ENCODE data around the gene ATP6V0A1.
"Not testable (repeated sequence)": the region's sequence is repeated elsewhere in the genome, so short reads cannot be mapped to it uniquely, and the experiment has no call there.

The ATP6V0A1 gene

DNA sequence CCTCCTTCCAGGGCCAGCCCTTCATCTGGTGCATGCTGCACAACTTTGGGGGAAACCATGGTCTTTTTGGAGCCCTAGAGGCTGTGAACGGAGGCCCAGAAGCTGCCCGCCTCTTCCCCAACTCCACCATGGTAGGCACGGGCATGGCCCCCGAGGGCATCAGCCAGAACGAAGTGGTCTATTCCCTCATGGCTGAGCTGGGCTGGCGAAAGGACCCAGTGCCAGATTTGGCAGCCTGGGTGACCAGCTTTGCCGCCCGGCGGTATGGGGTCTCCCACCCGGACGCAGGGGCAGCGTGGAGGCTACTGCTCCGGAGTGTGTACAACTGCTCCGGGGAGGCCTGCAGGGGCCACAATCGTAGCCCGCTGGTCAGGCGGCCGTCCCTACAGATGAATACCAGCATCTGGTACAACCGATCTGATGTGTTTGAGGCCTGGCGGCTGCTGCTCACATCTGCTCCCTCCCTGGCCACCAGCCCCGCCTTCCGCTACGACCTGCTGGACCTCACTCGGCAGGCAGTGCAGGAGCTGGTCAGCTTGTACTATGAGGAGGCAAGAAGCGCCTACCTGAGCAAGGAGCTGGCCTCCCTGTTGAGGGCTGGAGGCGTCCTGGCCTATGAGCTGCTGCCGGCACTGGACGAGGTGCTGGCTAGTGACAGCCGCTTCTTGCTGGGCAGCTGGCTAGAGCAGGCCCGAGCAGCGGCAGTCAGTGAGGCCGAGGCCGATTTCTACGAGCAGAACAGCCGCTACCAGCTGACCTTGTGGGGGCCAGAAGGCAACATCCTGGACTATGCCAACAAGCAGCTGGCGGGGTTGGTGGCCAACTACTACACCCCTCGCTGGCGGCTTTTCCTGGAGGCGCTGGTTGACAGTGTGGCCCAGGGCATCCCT, 84.8 kb downstream of the ATP6V0A1 start:
- DNase-seq: no peak

- DNase-seq: no peak
Measured at GRCh38 chr17:42544874-42545283, 86.2 kb downstream of the ATP6V0A1 start.

DNA sequence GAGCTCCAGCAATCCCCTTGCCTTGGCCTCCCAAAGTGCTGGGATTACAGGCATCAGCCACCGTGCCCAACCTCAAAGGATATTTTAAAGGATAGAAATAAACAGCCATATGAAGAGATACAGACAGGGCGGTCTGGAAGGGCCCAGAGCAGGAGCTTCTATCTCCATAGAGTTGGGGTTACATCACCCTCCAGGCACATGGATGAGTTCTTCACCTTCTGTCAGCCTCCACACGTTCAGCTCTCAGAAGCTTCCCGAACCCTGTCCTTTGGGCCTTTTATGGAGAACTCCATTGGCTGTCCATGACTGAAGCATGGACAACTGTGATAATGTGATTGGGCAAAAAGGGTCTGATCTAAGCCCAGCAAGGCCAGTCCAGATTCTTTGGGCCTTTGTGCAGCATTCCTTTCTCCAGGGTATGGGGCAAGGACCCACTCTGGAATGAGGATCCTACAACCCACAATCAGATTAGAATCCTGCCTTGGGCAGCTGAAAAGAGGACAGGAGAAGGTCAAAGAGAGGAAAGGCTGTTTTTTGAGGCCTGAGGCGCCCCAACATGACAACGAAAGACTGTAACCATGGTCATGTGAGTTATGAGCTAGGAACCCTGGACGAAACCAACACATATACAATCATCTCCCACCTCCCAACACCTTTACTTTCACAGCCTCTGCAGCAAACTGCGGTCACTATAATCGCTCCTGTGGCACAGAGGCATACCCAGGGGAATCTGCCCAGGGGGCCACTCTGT, 87.3 kb downstream of the ATP6V0A1 start:
- DNase-seq: not testable (repeated sequence)

DNA sequence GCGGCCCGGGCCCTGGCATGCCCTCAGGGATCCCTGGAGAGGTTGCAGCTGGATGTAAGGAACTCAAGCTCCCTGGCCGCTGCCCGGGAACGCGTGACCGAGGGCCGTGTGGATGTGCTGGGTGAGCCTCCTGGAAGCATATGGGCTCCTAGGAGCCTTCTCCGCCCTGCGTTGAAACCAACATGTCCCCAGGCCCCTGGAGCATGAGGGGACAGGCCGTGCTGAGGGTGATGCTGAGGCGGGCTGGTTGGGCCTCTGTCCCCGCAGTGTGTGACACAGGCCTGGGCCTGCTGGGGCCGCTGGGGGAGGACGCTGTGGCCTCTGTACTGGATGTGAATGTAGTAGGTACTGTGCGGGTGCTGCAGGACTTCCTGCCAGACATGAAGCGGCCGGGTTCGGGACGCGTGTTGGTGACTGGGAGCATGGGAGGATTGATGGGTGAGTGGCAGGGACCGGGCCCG, 88.4 kb downstream of the ATP6V0A1 start:
- no peak for DNase-seq

- DNase-seq: no peak
Measured at GRCh38 chr17:42547698-42548069, 89.0 kb downstream of the ATP6V0A1 start.

DNA sequence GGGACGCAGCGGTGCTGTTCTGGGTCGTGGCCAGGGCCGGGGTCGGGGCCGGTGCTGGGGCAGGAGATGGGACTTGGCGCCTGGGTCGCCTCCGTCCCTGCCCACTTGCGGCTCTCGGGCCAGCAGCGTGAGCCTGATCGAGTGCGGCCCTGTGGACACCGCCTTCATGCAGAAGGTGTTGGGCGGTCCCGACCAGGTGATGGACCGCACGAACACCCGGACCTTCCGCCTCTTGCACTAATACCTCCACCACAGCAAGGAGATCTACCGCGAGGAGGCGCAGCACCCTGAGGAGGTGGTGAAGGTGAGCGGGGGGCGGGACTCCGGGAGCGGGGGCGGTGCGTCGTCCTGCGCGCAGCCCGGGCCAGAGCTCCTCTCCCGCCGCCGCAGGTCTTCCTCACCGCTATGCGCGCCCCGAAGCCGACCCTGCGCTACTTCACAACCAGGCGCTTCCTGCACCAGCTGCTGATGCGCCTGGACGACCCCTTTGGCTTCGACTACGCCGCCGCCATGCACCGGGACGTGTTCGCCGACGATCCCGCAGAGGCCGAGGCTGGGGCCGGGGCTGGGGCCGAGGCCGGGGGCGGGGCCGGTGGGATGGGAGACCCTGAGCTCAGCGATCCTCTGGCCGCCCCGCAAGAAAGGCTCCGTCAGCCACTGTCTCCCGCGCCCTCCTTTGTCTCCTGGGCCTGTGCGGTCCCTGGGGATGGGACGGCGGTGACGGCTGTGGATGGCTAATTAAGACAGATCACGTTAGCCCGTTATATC, 89.6 kb downstream of the ATP6V0A1 start:
- DNase-seq: peak; percentile 89

- no peak for DNase-seq
Measured at GRCh38 chr17:42548993-42549755, 90.5 kb downstream of the ATP6V0A1 start.

- DNase-seq: not testable (repeated sequence)
Measured at GRCh38 chr17:42552736-42553135, 94.1 kb downstream of the ATP6V0A1 start, which contains the start of gene HSD17B1. Gene HSD17B1, plus strand, starts transcription at chr17:42552923. Its CDS starts 11 bp downstream, at chr17:42552934.

DNA sequence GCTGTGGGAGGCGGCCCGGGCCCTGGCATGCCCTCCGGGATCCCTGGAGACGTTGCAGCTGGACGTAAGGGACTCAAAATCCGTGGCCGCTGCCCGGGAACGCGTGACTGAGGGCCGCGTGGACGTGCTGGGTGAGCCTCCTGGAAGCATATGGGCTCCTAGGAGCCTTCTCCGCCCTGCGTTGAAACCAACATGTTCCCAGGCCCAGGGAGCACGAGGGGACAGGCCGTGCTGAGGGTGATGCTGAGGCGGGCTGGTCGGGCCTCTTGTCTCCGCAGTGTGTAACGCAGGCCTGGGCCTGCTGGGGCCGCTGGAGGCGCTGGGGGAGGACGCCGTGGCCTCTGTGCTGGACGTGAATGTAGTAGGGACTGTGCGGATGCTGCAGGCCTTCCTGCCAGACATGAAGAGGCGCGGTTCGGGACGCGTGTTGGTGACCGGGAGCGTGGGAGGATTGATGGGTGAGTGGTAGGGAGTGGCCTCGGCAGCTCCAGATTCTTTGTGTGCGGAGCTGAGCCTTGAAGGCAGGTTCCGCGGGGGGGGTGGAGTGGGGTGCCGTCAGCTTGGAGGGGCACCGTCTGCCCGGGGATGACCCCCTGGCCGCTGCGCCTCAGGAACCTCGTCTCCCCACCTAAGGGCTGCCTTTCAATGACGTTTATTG, 94.6 kb downstream of the ATP6V0A1 start:
- DNase-seq: no peak

- no peak for DNase-seq
Measured at GRCh38 chr17:42553866-42554249, 95.2 kb downstream of the ATP6V0A1 start.

DNA sequence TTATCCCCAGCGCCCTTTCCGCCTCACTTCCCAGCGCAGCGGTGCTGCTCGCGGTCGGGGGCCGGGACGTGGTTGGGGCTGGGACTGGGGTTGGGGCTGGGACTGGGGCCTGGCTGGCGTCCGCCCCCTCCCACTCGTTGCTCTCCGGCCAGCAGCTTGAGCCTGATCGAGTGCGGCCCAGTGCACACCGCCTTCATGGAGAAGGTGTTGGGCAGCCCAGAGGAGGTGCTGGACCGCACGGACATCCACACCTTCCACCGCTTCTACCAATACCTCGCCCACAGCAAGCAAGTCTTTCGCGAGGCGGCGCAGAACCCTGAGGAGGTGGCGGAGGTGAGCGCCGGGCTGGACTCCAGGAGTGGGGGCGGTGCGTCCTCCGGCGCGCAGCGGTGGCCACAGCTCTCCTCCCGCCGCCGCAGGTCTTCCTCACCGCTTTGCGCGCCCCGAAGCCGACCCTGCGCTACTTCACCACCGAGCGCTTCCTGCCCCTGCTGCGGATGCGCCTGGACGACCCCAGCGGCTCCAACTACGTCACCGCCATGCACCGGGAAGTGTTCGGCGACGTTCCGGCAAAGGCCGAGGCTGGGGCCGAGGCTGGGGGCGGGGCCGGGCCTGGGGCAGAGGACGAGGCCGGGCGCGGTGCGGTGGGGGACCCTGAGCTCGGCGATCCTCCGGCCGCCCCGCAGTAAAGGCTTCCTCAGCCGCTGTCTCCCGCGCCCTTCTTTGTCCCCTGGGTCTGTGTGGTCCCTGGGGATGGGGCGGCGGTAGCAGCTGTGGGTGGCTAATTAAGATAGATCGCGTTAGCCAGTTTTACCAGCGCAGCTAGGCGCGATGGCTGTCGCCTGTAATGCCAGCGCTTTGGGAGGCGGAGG, 95.8 kb downstream of the ATP6V0A1 start:
- DNase-seq: peak; percentile 85

GRCh38 chr17:42555122-42555622, 96.5 kb downstream of the ATP6V0A1 start:
- no peak for DNase-seq

- DNase-seq: not testable (repeated sequence)
Measured at GRCh38 chr17:42555961-42556617, 97.4 kb downstream of the ATP6V0A1 start.

DNA sequence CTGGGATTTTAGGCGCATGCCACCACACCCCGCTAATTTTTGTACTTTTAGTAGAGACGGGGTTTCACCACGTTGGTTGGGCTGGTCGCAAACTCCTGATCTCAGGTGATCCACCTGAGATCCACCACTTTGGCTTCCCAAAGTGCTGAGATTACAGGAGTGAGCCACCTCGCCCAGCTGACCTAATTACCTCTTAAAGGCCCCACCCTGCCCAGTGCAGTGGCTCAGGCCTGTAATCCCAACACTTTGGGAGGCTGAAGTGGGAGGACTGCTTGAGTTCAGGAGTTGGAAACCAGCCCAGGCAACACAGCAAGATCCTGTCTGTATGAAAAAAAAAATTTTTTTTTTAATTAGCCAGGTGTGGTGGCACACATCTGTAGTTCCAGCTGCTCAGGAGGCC, 100.4 kb downstream of the ATP6V0A1 start:
- DNase-seq: no peak

DNA sequence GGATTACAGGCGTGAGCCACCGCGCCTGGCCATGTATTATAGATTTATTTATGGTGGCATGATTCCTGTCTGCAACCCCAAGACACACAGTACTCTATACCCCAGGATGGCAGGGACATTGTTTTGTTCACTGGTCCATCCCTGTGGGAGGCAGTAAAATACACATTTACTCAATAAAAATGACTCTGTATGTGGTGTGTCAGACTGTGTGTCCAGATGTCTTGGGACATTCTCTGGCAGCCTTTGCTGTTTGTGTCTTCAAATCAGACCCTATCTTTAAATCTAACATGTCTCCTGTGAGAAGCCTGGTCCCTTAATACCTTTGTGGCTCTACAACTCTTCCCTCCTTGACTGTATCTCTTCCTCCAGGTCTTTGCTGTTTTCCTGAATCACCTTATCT, 101.6 kb downstream of the ATP6V0A1 start:
- DNase-seq: no peak

DNA sequence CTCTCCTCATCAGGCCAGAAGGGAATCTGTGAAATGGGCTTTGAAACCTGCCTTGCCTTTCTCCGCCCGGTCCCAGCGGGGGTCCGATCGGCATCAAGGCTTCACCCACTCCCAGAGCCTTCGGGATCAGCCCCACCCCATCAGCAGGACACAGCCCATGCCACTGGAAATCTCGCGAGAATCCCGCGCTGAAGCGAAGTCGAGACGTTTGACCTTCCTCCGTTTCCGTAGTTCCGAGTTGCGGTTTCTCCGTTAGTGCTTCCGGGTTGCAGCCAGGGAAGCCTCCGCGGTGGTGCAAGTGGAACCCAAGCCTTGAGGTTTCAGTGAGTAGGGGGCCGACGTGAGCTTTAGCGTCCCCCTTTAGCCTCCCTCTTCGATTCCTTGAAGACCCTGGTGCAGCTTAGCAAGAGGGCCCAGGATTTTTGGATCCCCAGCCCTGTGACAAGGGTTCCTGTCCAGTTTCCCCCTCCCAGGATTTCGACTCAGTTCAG, 103.3 kb downstream of the ATP6V0A1 start, which contains the start of gene COASY:
Gene COASY, plus strand, starts transcription at position 252 of the 491 bp plus-strand sequence. CDS start 475 bp downstream, outside the sequence.
- DNase-seq: peak; percentile 99

- DNase-seq: no peak
Measured at GRCh38 chr17:42562388-42563142, 103.9 kb downstream of the ATP6V0A1 start.

GRCh38 chr17:42563143-42563509, 104.4 kb downstream of the ATP6V0A1 start:
- no peak for DNase-seq

GRCh38 chr17:42563543-42563942, 104.9 kb downstream of the ATP6V0A1 start:
- no peak for DNase-seq
